Measurements from ENCODE around the gene ZNF732. TPM values are rescaled to one million over a fixed set of nuclear protein-coding genes. Genes with fewer than 3 reads are reported as not detected.
"Not testable (repeated sequence)": the region's sequence is repeated elsewhere in the genome, so short reads cannot be mapped to it uniquely, and the experiment has no call there.

ZNF732 gene
- total RNA-seq, 1 experiment from 2014 or later = 1.0 TPM

DNA sequence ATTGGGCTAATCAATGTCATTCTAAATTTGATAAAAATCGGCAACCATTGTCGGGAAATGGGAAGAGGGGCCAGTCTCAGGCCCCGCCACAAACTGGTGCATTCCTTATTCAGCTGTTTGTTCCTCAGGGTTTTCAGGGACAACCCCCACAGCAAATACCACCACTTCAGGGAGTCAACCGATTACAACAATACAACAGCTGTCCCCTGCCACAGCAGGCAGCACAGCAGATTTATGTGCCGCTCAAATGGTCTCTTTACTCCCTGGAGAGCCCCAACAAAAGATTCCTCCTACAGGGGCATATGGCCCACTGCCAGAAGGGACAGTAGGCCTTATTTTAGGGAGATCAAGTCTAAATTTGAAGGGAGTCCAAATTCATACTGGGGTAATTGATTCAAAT lies 61.8 kb downstream of the ZNF732 start:
- DNase-seq = no peak
- H4K20me1 ChIP-seq (ENCODE audit: insufficient read depth, low read depth, low read length) = no peaks in the 10 kb centered on the region
- H3K27ac ChIP-seq (ENCODE audit: low read length) = no peak overlapping the region
- no peak overlapping the region for H3K4me2 ChIP-seq (ENCODE audit: low read depth, low read length, poor library complexity, severe bottlenecking)
- H2AFZ ChIP-seq (ENCODE audit: low read length) = no peak overlapping the region
- H3K79me2 ChIP-seq (ENCODE audit: low read length) = no peaks in the 10 kb centered on the region
- H3K9me2 ChIP-seq (replicated peaks; ENCODE audit: insufficient read depth, low read length) = no peaks in the 10 kb centered on the region
- H3K36me3 ChIP-seq (ENCODE audit: insufficient read depth, low read length) = peaks cover 13% of the 10 kb centered on the region; the same call in 1 of the 2 replicates
- H3K4me1 ChIP-seq (ENCODE audit: low read length) = peaks cover 13% of the 10 kb centered on the region
- no peaks in the 10 kb centered on the region for H3K27me3 ChIP-seq (ENCODE audit: low read length)
- H3K9me3 ChIP-seq (ENCODE audit: low read length) = peaks cover 29% of the 10 kb centered on the region
- H3K9ac ChIP-seq (ENCODE audit: low read length) = no peak overlapping the region
- H3K4me3 ChIP-seq (ENCODE audit: low read length) = no peak overlapping the region

DNA sequence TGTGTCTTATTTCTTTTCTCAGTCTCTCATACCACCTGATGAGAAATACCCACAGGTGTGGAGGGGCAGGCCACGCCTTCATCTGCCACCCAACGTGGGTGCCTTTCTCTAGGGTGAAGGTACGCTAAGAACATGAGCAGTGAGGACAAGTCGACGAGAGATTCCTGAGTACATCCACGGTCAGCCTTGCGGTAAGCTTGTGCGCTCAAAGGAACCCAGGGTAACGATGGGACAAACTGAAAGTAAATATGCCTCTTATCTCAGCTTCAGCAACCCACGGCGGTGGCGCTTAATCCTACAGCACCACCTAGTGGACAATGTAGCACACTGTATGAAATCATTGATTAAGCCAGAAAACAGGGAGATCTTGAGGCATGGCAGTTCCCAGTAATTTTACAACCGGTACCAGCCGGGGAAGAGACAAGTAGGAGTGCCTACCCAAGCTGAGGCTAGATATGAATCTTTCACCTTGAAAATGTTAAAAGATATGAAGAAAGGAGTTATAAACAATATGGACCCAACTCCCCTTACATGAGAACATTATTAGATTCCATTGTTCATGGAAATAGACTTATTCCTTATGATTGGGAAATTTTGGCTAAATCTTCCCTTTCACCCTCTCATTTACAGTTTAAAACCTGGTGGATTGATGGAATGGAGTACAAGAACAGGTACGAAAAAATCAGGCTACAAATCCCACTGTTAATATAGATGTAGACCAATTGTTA lies 63.0 kb downstream of the ZNF732 start:
- Histone ChIP-seq H3K4me2 (ENCODE audit: low read depth, low read length, poor library complexity, severe bottlenecking) (peak overlapping the region; percentile 57), H4K20me1 (ENCODE audit: insufficient read depth, low read depth, low read length) (no peaks in the 10 kb centered on the region), H3K9me2 (replicated peaks; ENCODE audit: insufficient read depth, low read length) (no peaks in the 10 kb centered on the region), H2AFZ (ENCODE audit: low read length) (peak overlapping the region; percentile 55; the same call in 1 of the 2 replicates), H3K9ac (ENCODE audit: low read length) (peak overlapping the region; percentile 62), H3K27ac (ENCODE audit: low read length) (peak overlapping the region; percentile 92), H3K79me2 (ENCODE audit: low read length) (no peaks in the 10 kb centered on the region), H3K9me3 (ENCODE audit: low read length) (peaks cover 25% of the 10 kb centered on the region), H3K4me3 (ENCODE audit: low read length) (peak overlapping the region; percentile 58), H3K4me1 (ENCODE audit: low read length) (peaks cover 13% of the 10 kb centered on the region), H3K27me3 (ENCODE audit: low read length) (no peaks in the 10 kb centered on the region), H3K36me3 (ENCODE audit: insufficient read depth, low read length) (peaks cover 18% of the 10 kb centered on the region)
- peak; percentile 93 for DNase-seq

DNA sequence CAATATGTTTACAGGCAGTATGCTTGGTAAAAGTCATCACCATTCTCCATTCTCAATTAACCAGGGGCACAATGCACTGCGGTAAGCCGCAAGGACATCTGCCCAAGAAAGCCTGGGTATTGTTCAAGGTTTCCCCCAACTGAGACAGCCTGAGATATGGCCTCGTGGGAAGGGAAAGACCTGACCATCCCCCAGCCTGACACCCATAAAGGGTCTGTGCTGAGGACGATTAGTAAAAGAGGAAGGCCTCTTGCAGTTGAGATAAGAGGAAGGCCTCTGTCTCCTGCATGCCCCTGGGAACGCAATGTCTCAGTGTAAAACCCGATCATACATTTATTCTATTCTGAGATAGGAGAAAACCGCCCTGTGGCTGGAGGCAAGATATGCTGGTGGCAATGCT lies 63.9 kb downstream of the ZNF732 start:
- Histone ChIP-seq H3K4me1 (ENCODE audit: low read length) (peaks cover 13% of the 10 kb centered on the region), H3K9me3 (ENCODE audit: low read length) (peaks cover 23% of the 10 kb centered on the region), H3K27ac (ENCODE audit: low read length) (peak overlapping the region; percentile 92), H3K4me2 (ENCODE audit: low read depth, low read length, poor library complexity, severe bottlenecking) (peak overlapping the region; percentile 57), H3K4me3 (ENCODE audit: low read length) (peak overlapping the region; percentile 58; the same call in 1 of the 2 replicates), H3K9ac (ENCODE audit: low read length) (peak overlapping the region; percentile 62), H3K36me3 (ENCODE audit: insufficient read depth, low read length) (peaks cover 18% of the 10 kb centered on the region)
- H3K79me2 ChIP-seq (ENCODE audit: low read length); H3K9me2 ChIP-seq (replicated peaks; ENCODE audit: insufficient read depth, low read length); H4K20me1 ChIP-seq (ENCODE audit: insufficient read depth, low read depth, low read length); H2AFZ ChIP-seq (ENCODE audit: low read length); H3K27me3 ChIP-seq (ENCODE audit: low read length): not testable (repeated sequence)
- peak; percentile 76 for DNase-seq

DNA sequence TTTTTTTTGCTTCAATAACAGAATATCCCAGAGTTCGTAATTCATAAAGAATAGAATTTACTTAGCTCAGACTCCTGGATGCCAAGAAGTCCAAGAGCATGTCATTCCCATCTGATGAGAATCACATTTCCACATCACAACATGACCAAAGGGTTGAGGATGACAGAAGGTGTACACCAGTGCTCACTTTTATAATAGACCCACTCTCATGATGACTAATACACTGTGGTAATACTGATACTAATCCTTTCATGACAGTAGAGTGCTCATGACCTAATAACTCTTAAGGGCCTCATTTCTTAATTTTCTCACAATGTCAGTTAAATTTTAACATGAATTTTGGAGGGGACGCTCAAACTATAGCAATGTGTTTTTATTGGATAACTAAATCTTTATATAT lies 69.2 kb downstream of the ZNF732 start:
- H3K27ac ChIP-seq (ENCODE audit: low read length) = no peak overlapping the region
- H3K4me2 ChIP-seq (ENCODE audit: low read depth, low read length, poor library complexity, severe bottlenecking) = no peak overlapping the region
- H3K36me3 ChIP-seq (ENCODE audit: insufficient read depth, low read length) = peaks cover 14% of the 10 kb centered on the region
- no peaks in the 10 kb centered on the region; the same call in none of the 2 replicates for H3K9me3 ChIP-seq (ENCODE audit: low read length)
- H4K20me1 ChIP-seq (ENCODE audit: insufficient read depth, low read depth, low read length) = no peaks in the 10 kb centered on the region
- H3K4me3 ChIP-seq (ENCODE audit: low read length) = no peak overlapping the region
- no peaks in the 10 kb centered on the region for H3K9me2 ChIP-seq (replicated peaks; ENCODE audit: insufficient read depth, low read length)
- H3K27me3 ChIP-seq (ENCODE audit: low read length) = no peaks in the 10 kb centered on the region
- H2AFZ ChIP-seq (ENCODE audit: low read length) = no peak overlapping the region
- no peak for DNase-seq
- H3K79me2 ChIP-seq (ENCODE audit: low read length) = no peaks in the 10 kb centered on the region
- H3K9ac ChIP-seq (ENCODE audit: low read length) = no peak overlapping the region
- peaks cover 1% of the 10 kb centered on the region for H3K4me1 ChIP-seq (ENCODE audit: low read length)

DNA sequence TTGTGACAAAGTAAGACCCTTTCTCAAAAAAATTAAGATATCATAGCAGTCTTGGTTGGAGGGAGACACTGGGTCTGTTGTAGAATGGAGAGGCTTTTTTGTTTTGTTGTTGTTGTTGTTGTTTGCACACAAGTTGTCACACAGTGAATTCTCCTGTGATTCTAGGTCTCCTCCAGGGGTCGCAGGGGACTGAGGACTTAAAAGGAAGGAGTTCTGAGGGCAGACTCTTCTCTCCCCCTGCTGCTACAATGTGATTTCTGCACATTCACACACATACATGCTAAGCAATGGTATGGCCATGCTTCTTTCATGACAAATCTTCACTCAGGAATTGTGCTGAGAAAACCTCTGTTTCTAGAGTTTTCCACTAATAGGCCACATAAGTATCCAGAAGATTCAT lies 71.1 kb downstream of the ZNF732 start:
- Histone ChIP-seq H3K36me3 (ENCODE audit: insufficient read depth, low read length) (peaks cover 9% of the 10 kb centered on the region), H2AFZ (ENCODE audit: low read length) (no peak overlapping the region), H3K4me3 (ENCODE audit: low read length) (no peak overlapping the region), H3K9ac (ENCODE audit: low read length) (no peak overlapping the region), H3K4me1 (ENCODE audit: low read length) (no peaks in the 10 kb centered on the region), H3K27me3 (ENCODE audit: low read length) (no peaks in the 10 kb centered on the region), H3K9me3 (ENCODE audit: low read length) (peaks cover 8% of the 10 kb centered on the region), H3K27ac (ENCODE audit: low read length) (no peak overlapping the region), H3K79me2 (ENCODE audit: low read length) (no peaks in the 10 kb centered on the region), H3K4me2 (ENCODE audit: low read depth, low read length, poor library complexity, severe bottlenecking) (no peak overlapping the region), H4K20me1 (ENCODE audit: insufficient read depth, low read depth, low read length) (no peaks in the 10 kb centered on the region), H3K9me2 (replicated peaks; ENCODE audit: insufficient read depth, low read length) (no peaks in the 10 kb centered on the region)
- DNase-seq = no peak

DNA sequence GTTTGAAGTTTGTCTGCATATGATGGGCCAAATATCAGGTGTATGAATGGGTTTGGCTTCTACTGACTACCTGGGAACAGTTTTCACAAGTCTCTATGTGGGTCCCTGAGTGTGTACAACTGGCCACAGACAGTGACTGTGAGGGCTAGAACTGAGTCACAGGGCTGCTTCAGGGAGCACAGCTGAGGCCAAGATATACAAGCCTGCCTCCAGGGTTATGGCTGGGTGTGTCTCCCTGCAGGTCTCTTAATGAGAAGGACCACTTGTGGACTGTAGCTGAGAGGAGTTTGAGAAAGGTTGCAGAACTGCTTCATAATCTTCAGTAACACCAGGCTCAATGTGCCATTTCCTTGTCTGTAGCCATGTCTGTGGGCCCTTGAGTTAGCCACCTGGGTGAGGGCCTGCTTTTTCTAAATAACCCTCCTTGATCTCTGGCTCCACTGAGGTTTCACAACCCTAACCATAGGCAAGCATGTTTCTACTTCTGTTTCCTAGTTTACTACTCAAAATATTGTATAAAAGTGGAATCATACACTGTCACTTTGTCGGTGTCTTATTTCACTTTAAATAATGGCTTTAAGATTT lies 81.3 kb downstream of the ZNF732 start:
- Histone ChIP-seq H3K4me2 (ENCODE audit: low read depth, low read length, poor library complexity, severe bottlenecking) (no peak overlapping the region), H3K4me3 (ENCODE audit: low read length) (no peak overlapping the region), H4K20me1 (ENCODE audit: insufficient read depth, low read depth, low read length) (no peaks in the 10 kb centered on the region), H3K36me3 (ENCODE audit: insufficient read depth, low read length) (peaks cover 28% of the 10 kb centered on the region), H3K79me2 (ENCODE audit: low read length) (no peaks in the 10 kb centered on the region), H3K9me3 (ENCODE audit: low read length) (no peaks in the 10 kb centered on the region; the same call in none of the 2 replicates), H3K9me2 (replicated peaks; ENCODE audit: insufficient read depth, low read length) (no peaks in the 10 kb centered on the region), H3K27me3 (ENCODE audit: low read length) (no peaks in the 10 kb centered on the region), H3K4me1 (ENCODE audit: low read length) (peaks cover 4% of the 10 kb centered on the region; the same call in 1 of the 2 replicates), H2AFZ (ENCODE audit: low read length) (no peak overlapping the region), H3K27ac (ENCODE audit: low read length) (peak overlapping the region; percentile 37), H3K9ac (ENCODE audit: low read length) (no peak overlapping the region)
- DNase-seq = no peak

Small RNAs within 50 kb of the gene (small RNA-seq; reads per million reads assigned to genes)
- gene AC079140.2 = 0.63 reads per million, percentile 16 among the genes with 10 or more reads in this experiment
- gene MIR571 = not detected

Other genes starting within 250 kb of the ZNF732 start
- 27.1 and 38.7 TPM in 2 replicates for gene ZNF718, start 181.0 kb downstream of the ZNF732 start, total RNA-seq (2014; rRNA removed; shearing (Covaris generic); ENCODE audit: low replicate concordance)
- gene ZNF141, start 32.3 kb upstream of the ZNF732 start, total RNA-seq (2014; rRNA removed; shearing (Covaris generic); ENCODE audit: low replicate concordance) = 71.9 and 133 TPM in 2 replicates
- 73.1 and 105 TPM in 2 replicates for gene ZNF721, start 193.7 kb upstream of the ZNF732 start, total RNA-seq (2014; rRNA removed; shearing (Covaris generic); ENCODE audit: low replicate concordance)
- 50.8 and 72.6 TPM in 2 replicates for gene PIGG, start 193.7 kb upstream of the ZNF732 start, total RNA-seq (2014; rRNA removed; shearing (Covaris generic); ENCODE audit: low replicate concordance)

All from Karpas-422 (cell line).